RWPE2 (cell line): ENCODE measurements around the gene PAXX.

Experiments
- ATAC-seq: fragments of 200-7000 bp; cut with Tn5 transposase; 3 replicates; pipeline ENCODE4 v1.9.1; 2021; ENCODE audit warnings: low read depth
- DNase-seq: peaks from one replicate; pipeline ENCODE4 v3.0.0-alpha.2; 2020; ENCODE audit warnings: low spot score
- H3K27ac ChIP-seq: fragments of 450-650 bp; 2 replicates; pipeline ENCODE4 v1.5.1; 2017; ENCODE audit warnings: mild to moderate bottlenecking; ENCODE audit not compliant: poor library complexity, severe bottlenecking
- H3K27me3 ChIP-seq: fragments of 250-450 bp; sonication (Bioruptor Pico); 2 replicates; pipeline ENCODE4 v1.5.1; 2021; ENCODE audit warnings: mild to moderate bottlenecking, moderate library complexity; ENCODE audit not compliant: insufficient read depth, poor library complexity, severe bottlenecking
- H3K36me3 ChIP-seq: fragments of 250-450 bp; sonication (Bioruptor Pico); 2 replicates; pipeline ENCODE4 v1.5.1; 2020; ENCODE audit warnings: low read depth, mild to moderate bottlenecking, moderate library complexity
- H3K4me1 ChIP-seq: fragments of 250-450 bp; sonication (Bioruptor Pico); 2 replicates; pipeline ENCODE4 v1.5.1; 2021; ENCODE audit warnings: mild to moderate bottlenecking, moderate library complexity; ENCODE audit not compliant: insufficient read depth, poor library complexity, severe bottlenecking
- H3K4me3 ChIP-seq: fragments of 250-450 bp; sonication (Bioruptor Pico); 2 replicates; pipeline ENCODE4 v1.5.1; 2021; ENCODE audit warnings: mild to moderate bottlenecking, moderate library complexity; ENCODE audit not compliant: severe bottlenecking
- H3K9me3 ChIP-seq: fragments of 250-450 bp; sonication (Bioruptor Pico); 2 replicates; pipeline ENCODE4 v1.5.1; 2021; ENCODE audit warnings: mild to moderate bottlenecking, moderate library complexity; ENCODE audit not compliant: severe bottlenecking
- TF ChIP-seq, protein P1 (sequence below): fragments of 450-650 bp; IDR thresholded peaks from one replicate; pipeline ENCODE4 v1.5.1; 2017; ENCODE audit warnings: mild to moderate bottlenecking, moderate library complexity; ENCODE audit not compliant: poor library complexity, severe bottlenecking

Gene PAXX

GRCh38 chr9:136965771-136966484 is 26.3 kb upstream of the PAXX start:
- H3K27ac ChIP-seq = no peak overlapping the region
- H3K9me3 ChIP-seq = no peaks in the 10 kb centered on the region
- no peaks in the 10 kb centered on the region for H3K27me3 ChIP-seq
- no peaks in the 10 kb centered on the region for H3K36me3 ChIP-seq
- H3K4me3 ChIP-seq = no peak overlapping the region
- DNase-seq (no peak), ATAC-seq (no peak)
- TF ChIP-seq, protein P1, sequence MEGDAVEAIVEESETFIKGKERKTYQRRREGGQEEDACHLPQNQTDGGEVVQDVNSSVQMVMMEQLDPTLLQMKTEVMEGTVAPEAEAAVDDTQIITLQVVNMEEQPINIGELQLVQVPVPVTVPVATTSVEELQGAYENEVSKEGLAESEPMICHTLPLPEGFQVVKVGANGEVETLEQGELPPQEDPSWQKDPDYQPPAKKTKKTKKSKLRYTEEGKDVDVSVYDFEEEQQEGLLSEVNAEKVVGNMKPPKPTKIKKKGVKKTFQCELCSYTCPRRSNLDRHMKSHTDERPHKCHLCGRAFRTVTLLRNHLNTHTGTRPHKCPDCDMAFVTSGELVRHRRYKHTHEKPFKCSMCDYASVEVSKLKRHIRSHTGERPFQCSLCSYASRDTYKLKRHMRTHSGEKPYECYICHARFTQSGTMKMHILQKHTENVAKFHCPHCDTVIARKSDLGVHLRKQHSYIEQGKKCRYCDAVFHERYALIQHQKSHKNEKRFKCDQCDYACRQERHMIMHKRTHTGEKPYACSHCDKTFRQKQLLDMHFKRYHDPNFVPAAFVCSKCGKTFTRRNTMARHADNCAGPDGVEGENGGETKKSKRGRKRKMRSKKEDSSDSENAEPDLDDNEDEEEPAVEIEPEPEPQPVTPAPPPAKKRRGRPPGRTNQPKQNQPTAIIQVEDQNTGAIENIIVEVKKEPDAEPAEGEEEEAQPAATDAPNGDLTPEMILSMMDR = no peak
- H3K4me1 ChIP-seq = no peaks in the 10 kb centered on the region

GRCh38 chr9:136968333-136969127 is 23.7 kb upstream of the PAXX start:
- no peak overlapping the region for H3K27ac ChIP-seq
- TF ChIP-seq, protein P1 = no peak
- DNase-seq = no peak
- no peaks in the 10 kb centered on the region for H3K27me3 ChIP-seq
- no peaks in the 10 kb centered on the region for H3K4me1 ChIP-seq
- H3K36me3 ChIP-seq = no peaks in the 10 kb centered on the region
- no peak overlapping the region for H3K4me3 ChIP-seq
- H3K9me3 ChIP-seq = no peaks in the 10 kb centered on the region
- ATAC-seq = no peak

DNA sequence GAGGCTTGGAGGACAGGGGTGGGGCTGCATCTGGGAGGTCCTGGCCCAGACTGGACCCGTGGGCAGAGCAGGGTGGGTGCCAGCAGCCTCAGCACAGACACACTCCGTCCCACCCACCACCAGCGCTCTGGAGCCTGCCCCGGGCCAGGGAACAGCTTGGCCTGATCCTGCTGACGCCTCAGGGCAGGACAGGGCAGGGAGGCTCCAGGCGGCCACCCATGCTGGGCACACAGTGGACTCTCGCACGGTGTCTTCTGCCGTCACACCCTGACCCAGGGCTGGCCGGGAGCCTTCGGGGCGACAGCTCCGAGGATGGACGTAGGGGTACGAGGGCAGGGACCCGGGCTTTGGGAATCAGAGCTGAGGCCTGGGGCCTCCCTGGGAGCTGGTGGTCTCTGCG is 23.1 kb upstream of the PAXX start:
- Histone ChIP-seq H3K4me3 (no peak overlapping the region), H3K9me3 (no peaks in the 10 kb centered on the region), H3K36me3 (no peaks in the 10 kb centered on the region), H3K27me3 (no peaks in the 10 kb centered on the region), H3K4me1 (no peaks in the 10 kb centered on the region), H3K27ac (no peak overlapping the region)
- no peak for DNase-seq
- TF ChIP-seq, protein P1 = no peak
- ATAC-seq = peak; percentile 21; the same call in 1 of the 3 replicates

- Histone ChIP-seq H3K36me3 (no peaks in the 10 kb centered on the region), H3K27ac (no peak overlapping the region), H3K9me3 (no peaks in the 10 kb centered on the region), H3K4me3 (no peak overlapping the region), H3K27me3 (no peaks in the 10 kb centered on the region), H3K4me1 (peaks cover 2% of the 10 kb centered on the region)
- ATAC-seq (no peak), DNase-seq (no peak)
- TF ChIP-seq, protein P1 = no peak
Measured at GRCh38 chr9:136969774-136970173, 22.4 kb upstream of the PAXX start.
